H1 (cell line): ENCODE measurements around the gene HDAC7. TPM values are rescaled to one million over a fixed set of nuclear protein-coding genes. Genes with fewer than 3 reads are reported as not detected.

Experiments used
- BACH1 ChIP-seq: IDR thresholded peaks from 2 replicates; pipeline ENCODE4 v1.6.1; 2012; ENCODE audit warnings: low read length, improper control_type of control experiment
- BCL11A ChIP-seq, 2 experiments: IDR thresholded peaks; one replicate each; pipeline ENCODE4 v1.6.1; 2011; ENCODE audit warnings: low read depth in 2 of 2, low read length in 2 of 2, mild to moderate bottlenecking in 2 of 2
- CBX8 ChIP-seq: fragments of 300-800, 300-1000 bp; sonication (generic); IDR thresholded peaks from 2 replicates; pipeline ENCODE4 v1.7.1; 2016; ENCODE audit warnings: low read depth, low read length, borderline replicate concordance
- CHD1 ChIP-seq: IDR thresholded peaks from 2 replicates; pipeline ENCODE4 v1.6.1; 2012; ENCODE audit warnings: low read depth, low read length, improper control_type of control experiment
- HDAC2 ChIP-seq, 2 experiments: fragments of 300-600 bp in 1 of 2; sonication (generic) in 1 of 2; IDR thresholded peaks; 2 replicates each; pipeline ENCODE4 v1.6.1; 2011 to 2012; ENCODE audit warnings: low read depth in 2 of 2, low read length in 2 of 2, mild to moderate bottlenecking in 2 of 2, moderate library complexity in 2 of 2, borderline replicate concordance in 1 of 2, inconsistent platforms in 1 of 2
- MAFK ChIP-seq: IDR thresholded peaks from 2 replicates; pipeline ENCODE4 v1.6.1; 2012; ENCODE audit warnings: low read depth, mild to moderate bottlenecking, improper control_type of control experiment, low read length
- POLR2AphosphoS5 ChIP-seq: IDR thresholded peaks from 2 replicates; pipeline ENCODE4 v1.6.1; 2011; ENCODE audit warnings: low read depth, low read length
- POU5F1 ChIP-seq: IDR thresholded peaks from 2 replicates; pipeline ENCODE4 v1.6.1; 2011; ENCODE audit warnings: low read depth, mild to moderate bottlenecking, low read length, moderate library complexity
- RNF2 ChIP-seq: fragments of 200-900, 300-1000 bp; sonication (generic); IDR thresholded peaks from 2 replicates; pipeline ENCODE4 v1.7.1; 2016; ENCODE audit warnings: borderline replicate concordance, low read depth, mild to moderate bottlenecking, antibody characterized with exemption, low read length; ENCODE audit not compliant: poor library complexity, severe bottlenecking; ENCODE audit errors: missing control alignments
- SP1 ChIP-seq: IDR thresholded peaks from 2 replicates; pipeline ENCODE4 v1.6.1; 2011; ENCODE audit warnings: low read depth, low read length
- SP4 ChIP-seq: IDR thresholded peaks from 2 replicates; pipeline ENCODE4 v1.6.1; 2012; ENCODE audit warnings: low read length, inconsistent platforms
- TCF12 ChIP-seq: IDR thresholded peaks from 2 replicates; pipeline ENCODE4 v1.6.1; 2011; ENCODE audit warnings: low read depth, mild to moderate bottlenecking, low read length
- polyA plus RNA-seq, 7 experiments: library from polyadenylated mRNA; depleted of rRNA in 3 of 7; stranded (reverse) in 5 of 7; unstranded in 2 of 7; fragments of >200 nt in 5 of 7; fragments of 200-250 nt in 2 of 7; gene quantifications; 1 replicate in 5 of 7; 2 replicates in 1 of 7; 4 replicates in 1 of 7; pipeline versions ENCODE4 v1.2.1 to v1.2.3, GENCODE V29; 2011 to 2013; ENCODE audit warnings: missing spikeins in 2 of 7, mixed read lengths in 2 of 7
- total RNA-seq: library from RNA; stranded (reverse); fragmentation: NEBNext Ultra II Directional; extraction: Animal tissue kit (Norgen Biotek cat#: 25700); gene quantifications from 2 replicates; pipeline ENCODE4 v1.2.1, GENCODE V29; 2021
- TF ChIP-seq, protein P1 (sequence below): IDR thresholded peaks from 2 replicates; pipeline ENCODE4 v1.6.1; 2012; ENCODE audit warnings: low read length, inconsistent platforms
- TF ChIP-seq, protein P2 (sequence below): IDR thresholded peaks from 2 replicates; pipeline ENCODE4 v1.6.1; 2011; ENCODE audit warnings: low read length, improper control_type of control experiment

HDAC7 gene
- total and polyA plus RNA-seq, 2 of the 8 experiments (the other 6 are each of a cell fraction or from before 2014, with no cell fraction given), result 25.5 to 84.9 TPM

DNA sequence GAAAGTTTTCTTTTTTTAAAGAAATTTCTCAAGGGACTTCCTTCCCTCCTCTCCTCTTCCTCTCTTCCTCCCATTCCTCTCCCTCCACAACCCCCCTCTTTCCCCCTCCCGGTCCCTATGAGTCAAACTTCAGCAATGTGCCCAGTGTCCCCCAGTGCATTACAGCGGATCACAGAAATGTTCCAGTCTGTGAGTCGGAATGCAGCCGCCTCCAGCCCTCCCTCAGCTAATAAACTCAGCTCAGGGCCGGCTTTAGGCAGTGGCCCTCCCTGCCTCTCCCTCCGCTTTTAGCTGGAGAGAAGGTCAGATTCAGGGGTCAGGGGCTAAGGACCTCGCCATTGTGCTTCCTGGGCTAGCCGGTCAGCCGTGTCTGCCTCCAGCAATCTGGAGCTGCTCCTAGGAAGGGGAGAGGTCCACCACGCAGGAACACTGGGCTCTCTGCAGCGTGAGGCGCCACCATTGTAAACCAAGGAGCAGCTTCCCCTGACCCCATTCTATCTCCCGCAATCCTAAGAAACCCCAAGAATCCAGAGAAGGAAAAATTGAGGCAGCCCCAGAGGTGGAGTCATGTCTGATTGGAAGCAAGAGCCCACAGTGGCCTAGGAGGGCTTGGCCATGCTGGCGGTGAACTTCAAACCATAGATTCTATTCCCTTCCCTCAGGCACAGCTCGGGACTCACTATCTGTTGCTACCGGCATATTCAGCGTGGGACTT lies 1.1 kb upstream of the HDAC7 start (continued):
- TF ChIP-seq, protein P1, sequence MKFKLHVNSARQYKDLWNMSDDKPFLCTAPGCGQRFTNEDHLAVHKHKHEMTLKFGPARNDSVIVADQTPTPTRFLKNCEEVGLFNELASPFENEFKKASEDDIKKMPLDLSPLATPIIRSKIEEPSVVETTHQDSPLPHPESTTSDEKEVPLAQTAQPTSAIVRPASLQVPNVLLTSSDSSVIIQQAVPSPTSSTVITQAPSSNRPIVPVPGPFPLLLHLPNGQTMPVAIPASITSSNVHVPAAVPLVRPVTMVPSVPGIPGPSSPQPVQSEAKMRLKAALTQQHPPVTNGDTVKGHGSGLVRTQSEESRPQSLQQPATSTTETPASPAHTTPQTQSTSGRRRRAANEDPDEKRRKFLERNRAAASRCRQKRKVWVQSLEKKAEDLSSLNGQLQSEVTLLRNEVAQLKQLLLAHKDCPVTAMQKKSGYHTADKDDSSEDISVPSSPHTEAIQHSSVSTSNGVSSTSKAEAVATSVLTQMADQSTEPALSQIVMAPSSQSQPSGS, result no peak
- TF ChIP-seq HDAC2 (IDR thresholded peaks at IDR 0.05; ENCODE audit: borderline replicate concordance in 1 of 2, low read depth in 2 of 2, low read length in 2 of 2) (no peak), CHD1 (no peak), TCF12 (no peak), BACH1 (no peak), SP4 (no peak), CBX8 (no peak), BCL11A (IDR thresholded peaks at IDR 0.05; ENCODE audit: low read depth in 2 of 2, low read length in 2 of 2) (no peak), POU5F1 (no peak), RNF2 (no peak), SP1 (peak; percentile 49; the same call in 1 of the 2 replicates), POLR2AphosphoS5 (peak; percentile 45; the same call in 1 of the 2 replicates), MAFK (no peak)
- TF ChIP-seq, protein P2, sequence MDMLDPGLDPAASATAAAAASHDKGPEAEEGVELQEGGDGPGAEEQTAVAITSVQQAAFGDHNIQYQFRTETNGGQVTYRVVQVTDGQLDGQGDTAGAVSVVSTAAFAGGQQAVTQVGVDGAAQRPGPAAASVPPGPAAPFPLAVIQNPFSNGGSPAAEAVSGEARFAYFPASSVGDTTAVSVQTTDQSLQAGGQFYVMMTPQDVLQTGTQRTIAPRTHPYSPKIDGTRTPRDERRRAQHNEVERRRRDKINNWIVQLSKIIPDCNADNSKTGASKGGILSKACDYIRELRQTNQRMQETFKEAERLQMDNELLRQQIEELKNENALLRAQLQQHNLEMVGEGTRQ, result no peak
